DMS 273 treated with DMSO at 0.1 percent for 48 hours (cell line): ENCODE measurements around the gene SH3D21.

Experiments
- DNase-seq: peaks from one replicate; lab custom pipeline; 2025; lab: John Stamatoyannopoulos, UW

The SH3D21 gene

GRCh38 chr1:36359383-36359782, 53.2 kb downstream of the SH3D21 start:
- DNase-seq: no peak

- DNase-seq: no peak
Measured at GRCh38 chr1:36359911-36360550, 53.9 kb downstream of the SH3D21 start.

GRCh38 chr1:36365381-36365780, 59.2 kb downstream of the SH3D21 start:
- DNase-seq: peak; percentile 58

GRCh38 chr1:36366091-36366661, 60.0 kb downstream of the SH3D21 start:
- DNase-seq: peak; percentile 98

- no peak for DNase-seq
Measured at GRCh38 chr1:36367066-36367465, 60.9 kb downstream of the SH3D21 start.

GRCh38 chr1:36367798-36368197, 61.6 kb downstream of the SH3D21 start:
- DNase-seq: no peak

GRCh38 chr1:36369061-36369861, 63.1 kb downstream of the SH3D21 start:
- DNase-seq: no peak
